GM20000 (cell line): ENCODE results near the gene PRPF40B.
"Not testable (repeated sequence)": the region's sequence is repeated elsewhere in the genome, so short reads cannot be mapped to it uniquely, and the experiment has no call there.

Experiments
- DNase-seq: peaks from one replicate; pipeline ENCODE4 v3.0.0; 2012; ENCODE audit warnings: low spot score
- TF ChIP-seq, protein P1 (sequence below): IDR thresholded peaks from 2 replicates; pipeline ENCODE4 v1.5.1; 2012; ENCODE audit warnings: mild to moderate bottlenecking, control low read depth; ENCODE audit errors: extremely low read depth, missing control alignments

The PRPF40B gene

DNA sequence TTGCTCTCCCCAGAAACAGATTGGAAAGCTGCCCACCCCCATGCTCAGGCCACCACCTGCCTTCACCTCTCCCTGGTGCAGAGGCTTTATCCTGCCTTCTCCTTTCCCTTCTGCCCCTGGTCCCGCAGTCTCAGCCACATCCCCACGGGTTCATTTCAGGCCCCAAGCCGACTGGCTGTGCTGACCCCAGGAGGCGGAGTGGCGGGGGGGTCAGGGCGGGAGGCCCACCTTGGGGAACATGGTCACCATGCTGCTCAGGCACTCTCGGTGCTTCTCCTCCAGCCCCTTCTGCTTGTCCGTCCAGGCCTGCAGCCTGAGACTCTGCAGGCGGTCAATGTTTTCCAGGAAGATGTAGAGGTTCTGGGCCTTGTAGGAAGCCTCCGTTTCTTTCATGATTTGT, 24.8 kb upstream of the PRPF40B start:
- no peak for DNase-seq
- TF ChIP-seq, protein P1, sequence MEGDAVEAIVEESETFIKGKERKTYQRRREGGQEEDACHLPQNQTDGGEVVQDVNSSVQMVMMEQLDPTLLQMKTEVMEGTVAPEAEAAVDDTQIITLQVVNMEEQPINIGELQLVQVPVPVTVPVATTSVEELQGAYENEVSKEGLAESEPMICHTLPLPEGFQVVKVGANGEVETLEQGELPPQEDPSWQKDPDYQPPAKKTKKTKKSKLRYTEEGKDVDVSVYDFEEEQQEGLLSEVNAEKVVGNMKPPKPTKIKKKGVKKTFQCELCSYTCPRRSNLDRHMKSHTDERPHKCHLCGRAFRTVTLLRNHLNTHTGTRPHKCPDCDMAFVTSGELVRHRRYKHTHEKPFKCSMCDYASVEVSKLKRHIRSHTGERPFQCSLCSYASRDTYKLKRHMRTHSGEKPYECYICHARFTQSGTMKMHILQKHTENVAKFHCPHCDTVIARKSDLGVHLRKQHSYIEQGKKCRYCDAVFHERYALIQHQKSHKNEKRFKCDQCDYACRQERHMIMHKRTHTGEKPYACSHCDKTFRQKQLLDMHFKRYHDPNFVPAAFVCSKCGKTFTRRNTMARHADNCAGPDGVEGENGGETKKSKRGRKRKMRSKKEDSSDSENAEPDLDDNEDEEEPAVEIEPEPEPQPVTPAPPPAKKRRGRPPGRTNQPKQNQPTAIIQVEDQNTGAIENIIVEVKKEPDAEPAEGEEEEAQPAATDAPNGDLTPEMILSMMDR, result no peak

DNA sequence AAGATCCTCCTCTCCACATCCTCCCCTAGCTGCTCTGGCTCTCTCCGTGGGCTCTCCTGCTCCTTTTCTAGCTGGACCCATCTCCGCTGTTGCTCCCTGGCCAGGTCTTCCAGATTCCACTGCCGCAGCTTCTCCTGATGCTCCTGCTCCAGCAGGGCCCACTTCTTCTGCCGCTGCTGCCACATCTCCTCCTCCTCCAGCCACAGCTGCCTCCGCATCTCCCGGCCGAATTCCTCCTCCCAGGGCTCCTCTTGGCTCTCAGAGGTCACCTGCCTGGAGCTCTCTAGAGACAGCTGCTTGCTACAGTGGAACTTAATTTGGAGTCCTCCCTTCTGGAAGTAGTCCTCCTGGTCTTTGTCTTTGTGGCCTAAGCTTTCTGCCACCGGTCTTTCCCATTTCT, 23.4 kb upstream of the PRPF40B start:
- TF ChIP-seq, protein P1, result no peak
- DNase-seq, result no peak

DNA sequence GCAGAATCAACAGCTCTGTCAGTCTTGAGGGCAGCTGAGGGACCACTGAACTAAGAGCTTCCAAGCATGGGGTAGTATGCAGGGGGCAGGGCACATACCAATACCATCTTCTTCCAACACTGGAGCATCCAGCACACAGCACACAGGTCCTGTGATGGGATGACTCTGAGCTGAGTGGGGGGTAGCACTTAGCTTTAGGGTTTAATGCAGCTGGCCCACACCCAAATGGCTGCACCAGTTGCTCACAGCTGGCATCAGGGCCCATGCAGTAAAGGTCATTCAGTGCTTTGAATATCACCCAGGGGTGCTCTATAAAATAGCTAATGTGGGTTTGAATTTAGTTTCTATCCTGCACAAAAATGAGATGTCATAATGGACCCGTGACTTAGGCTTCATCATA, 19.6 kb upstream of the PRPF40B start:
- no peak for DNase-seq
- TF ChIP-seq, protein P1, result no peak

DNA sequence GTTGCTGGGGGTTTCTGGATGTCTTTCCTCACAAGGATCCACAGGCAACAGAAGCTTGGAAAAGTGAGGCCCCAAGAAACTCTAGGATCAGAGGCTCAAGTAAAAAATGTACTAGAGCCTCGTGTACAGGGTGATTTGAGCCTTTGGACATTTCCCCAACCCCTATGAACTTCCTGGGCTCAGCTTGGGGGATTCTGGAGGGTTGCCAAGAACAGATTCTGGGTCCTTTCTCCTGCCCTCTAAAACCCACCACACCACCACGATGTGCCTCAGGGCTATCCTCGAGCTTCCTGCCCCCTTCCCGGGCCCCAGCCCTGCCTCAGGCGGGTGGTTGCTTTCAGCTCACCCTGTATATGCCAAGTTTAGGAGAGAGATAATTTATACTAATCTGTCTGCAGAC, 18.5 kb upstream of the PRPF40B start:
- DNase-seq, result no peak
- TF ChIP-seq, protein P1, result no peak

DNA sequence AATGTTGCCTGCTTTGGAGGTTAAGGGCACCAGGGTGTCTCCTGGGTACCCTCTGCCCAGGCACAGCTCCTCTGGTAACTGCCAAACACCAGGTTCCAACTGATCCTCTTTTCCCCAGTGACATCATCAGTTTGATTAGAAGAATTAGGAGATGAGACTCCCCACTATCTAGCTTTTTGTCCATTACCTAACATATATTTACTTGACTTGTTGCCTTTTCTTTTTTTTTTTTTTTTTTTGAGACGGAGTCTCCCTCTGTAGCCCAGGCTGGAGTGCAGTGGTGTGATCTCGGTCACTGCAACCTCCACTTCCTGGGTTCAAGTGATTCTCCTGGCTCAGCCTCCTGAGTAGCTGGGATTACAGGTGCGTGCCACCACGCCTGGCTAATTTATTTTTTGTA, 17.8 kb upstream of the PRPF40B start, which contains the start of gene FAM186B:
TSS of gene FAM186B (minus strand) at position 101 of the 400 bp plus-strand sequence. CDS start 162 bp downstream, outside the sequence.
- not testable (repeated sequence) for DNase-seq

DNA sequence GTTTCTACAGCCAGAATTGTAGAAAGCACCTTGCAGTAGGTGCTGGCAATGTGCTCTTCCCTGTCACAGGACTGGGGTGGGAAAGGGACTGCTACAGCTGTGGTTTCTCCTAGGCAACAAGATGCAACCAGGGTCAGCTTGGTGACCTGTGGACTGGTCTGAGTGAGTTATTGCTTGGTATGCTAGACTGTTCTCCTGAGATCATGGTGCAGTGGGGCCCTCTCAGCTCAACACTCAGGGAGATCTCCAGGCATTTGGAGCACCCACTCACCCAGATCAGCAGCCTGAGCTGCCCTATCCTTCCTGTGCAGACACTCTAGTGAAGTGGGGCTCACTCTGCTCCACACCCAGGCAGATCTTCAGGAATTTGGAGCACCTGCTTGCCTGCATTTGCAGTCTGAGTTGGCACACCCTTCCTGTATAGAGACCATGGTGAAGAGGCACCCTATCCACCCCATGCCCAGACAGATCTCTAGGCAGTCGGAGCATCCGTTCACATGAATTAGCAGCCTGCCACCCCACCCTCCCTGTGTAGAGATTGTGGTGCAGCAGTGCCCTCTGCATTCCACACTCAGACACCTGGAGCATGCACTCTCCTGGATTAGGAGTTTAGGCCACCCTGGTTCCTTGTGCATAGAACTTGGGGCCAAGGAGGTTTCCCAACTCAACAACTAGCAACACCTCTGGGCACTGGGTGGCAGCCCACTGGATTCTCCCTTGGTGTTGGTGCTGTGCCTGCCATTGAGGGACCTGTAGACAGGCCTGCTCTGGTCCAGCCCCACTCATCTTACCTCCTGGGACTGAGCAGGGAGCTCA, 14.1 kb upstream of the PRPF40B start:
- TF ChIP-seq, protein P1, result no peak
- DNase-seq, result no peak

DNA sequence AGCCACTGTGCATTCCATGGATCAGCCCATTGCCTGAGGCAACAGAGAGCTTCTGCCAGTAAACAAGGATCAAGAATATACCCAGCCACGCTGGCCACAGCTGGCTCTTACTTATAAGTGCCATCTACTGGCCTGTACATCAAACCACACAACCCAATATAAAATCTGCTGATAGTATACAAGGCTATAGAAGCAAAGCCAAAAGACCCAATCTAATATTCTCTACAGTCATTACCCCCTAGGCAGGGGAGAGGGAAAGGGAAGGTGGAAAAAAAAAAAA, 13.5 kb upstream of the PRPF40B start:
- TF ChIP-seq, protein P1, result no peak
- no peak for DNase-seq

DNA sequence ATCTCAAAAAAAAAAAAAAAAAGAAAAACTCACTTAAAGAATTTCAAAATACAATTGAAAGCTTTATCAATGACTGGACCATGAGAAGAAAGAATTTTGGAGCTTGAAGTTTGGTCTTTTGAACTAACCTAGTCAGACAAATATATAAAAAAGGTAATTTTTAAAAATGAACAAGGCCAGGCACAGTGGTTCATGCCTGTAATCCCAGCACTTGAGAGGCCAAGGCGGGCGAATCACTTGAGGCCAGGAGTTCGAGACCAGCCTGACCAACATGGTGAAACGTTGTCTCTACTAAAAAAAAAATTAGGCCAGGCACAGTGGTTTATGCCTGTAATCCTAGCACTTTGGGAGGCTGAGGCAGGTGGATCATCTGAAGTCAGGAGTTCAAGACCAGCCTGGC, 12.6 kb upstream of the PRPF40B start:
- not testable (repeated sequence) for DNase-seq

DNA sequence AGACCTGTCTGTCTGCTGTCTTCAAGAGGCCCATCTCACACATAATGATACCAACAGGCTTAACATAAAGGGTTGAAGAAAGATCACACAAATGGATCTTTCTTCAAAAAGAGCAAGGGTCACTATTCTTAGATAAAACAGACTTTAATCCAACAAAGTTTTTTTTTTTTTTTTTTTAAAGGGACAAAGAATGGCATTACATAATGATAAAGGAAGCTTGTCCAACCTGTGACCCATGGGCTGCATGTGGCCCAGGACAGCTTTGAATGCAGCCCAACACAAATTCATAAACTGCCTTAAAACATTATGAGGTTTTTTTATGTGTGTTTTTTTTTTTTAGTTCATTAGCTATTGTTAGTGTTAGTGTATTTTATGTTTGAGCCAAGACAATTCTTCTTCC, 11.2 kb upstream of the PRPF40B start:
- DNase-seq, result no peak
- TF ChIP-seq, protein P1, result no peak
